Neural cell (in vitro differentiated cells): ENCODE measurements around the gene KRT80. TPM values are rescaled to one million over a fixed set of nuclear protein-coding genes. Genes with fewer than 3 reads are reported as not detected.

ENCODE experiments used
- H2AFZ ChIP-seq: fragments of 200-600, 300-800 bp; sonication (generic), shearing (Covaris generic); 2 replicates; pipeline ENCODE4 v1.6.0; 2014; ENCODE audit warnings: low read depth, mild to moderate bottlenecking, antibody characterized with exemption, low read length, moderate library complexity
- H3F3A ChIP-seq: fragments of 200-600 bp; shearing (Covaris generic); 2 replicates; pipeline ENCODE4 v1.6.1; 2016; ENCODE audit warnings: mild to moderate bottlenecking, moderate library complexity, mixed read lengths, antibody characterized with exemption, low read length; ENCODE audit not compliant: insufficient read depth, poor library complexity, severe bottlenecking
- H3K27ac ChIP-seq: fragments of 200-600, 300-800 bp; sonication (generic), shearing (Covaris generic); 2 replicates; pipeline ENCODE4 v1.5.1; 2014; ENCODE audit warnings: mild to moderate bottlenecking, low read length, moderate library complexity
- H3K27me3 ChIP-seq: fragments of 300-800, 200-600 bp; sonication (generic), shearing (Covaris generic); 2 replicates; pipeline ENCODE4 v1.6.0; 2014; ENCODE audit warnings: mild to moderate bottlenecking, low read depth, low read length, moderate library complexity; ENCODE audit not compliant: insufficient read depth
- H3K36me3 ChIP-seq: fragments of 300-800, 200-600 bp; sonication (generic), shearing (Covaris generic); 2 replicates; pipeline ENCODE4 v1.5.1; 2014; ENCODE audit warnings: mild to moderate bottlenecking, antibody characterized with exemption, low read length, moderate library complexity; ENCODE audit not compliant: insufficient read depth
- H3K4me2 ChIP-seq: fragments of 300-800, 200-600 bp; sonication (generic), shearing (Covaris generic); 2 replicates; pipeline ENCODE4 v1.6.0; 2014; ENCODE audit warnings: mild to moderate bottlenecking, low read length
- H3K4me3 ChIP-seq: fragments of 300-800, 200-600 bp; sonication (generic), shearing (Covaris generic); 2 replicates; pipeline ENCODE4 v1.5.1; 2014; ENCODE audit warnings: mild to moderate bottlenecking, low read length, moderate library complexity
- H3K79me2 ChIP-seq: fragments of 200-600 bp; shearing (Covaris generic); replicated peaks from 2 replicates; pipeline ENCODE4 v1.6.0; 2014; ENCODE audit warnings: mild to moderate bottlenecking, low read length, moderate library complexity; ENCODE audit not compliant: insufficient read depth
- H3K9ac ChIP-seq: fragments of 300-800, 200-600 bp; sonication (generic), shearing (Covaris generic); 2 replicates; pipeline ENCODE4 v1.6.1; 2016; ENCODE audit warnings: mild to moderate bottlenecking, low read length, mixed read lengths
- H3K9me2 ChIP-seq: fragments of 200-600 bp; shearing (Covaris generic); 2 replicates; pipeline ENCODE4 v1.6.1; 2016; ENCODE audit warnings: mild to moderate bottlenecking, low read length, mixed read lengths; ENCODE audit not compliant: insufficient read depth
- H3K9me3 ChIP-seq: fragments of 200-600, 300-800 bp; sonication (generic), shearing (Covaris generic); 2 replicates; pipeline ENCODE4 v1.6.1; 2016; ENCODE audit warnings: mild to moderate bottlenecking, mixed run types, low read length, moderate library complexity, mixed read lengths
- H4K20me1 ChIP-seq: fragments of 200-600 bp; shearing (Covaris generic); 2 replicates; pipeline ENCODE4 v1.6.1; 2016; ENCODE audit warnings: mild to moderate bottlenecking, mixed run types; ENCODE audit not compliant: insufficient read depth
- EP300 ChIP-seq: fragments of 450-650 bp; conservative IDR thresholded peaks from 2 replicates; pipeline ENCODE4 v1.6.1; 2014; ENCODE audit warnings: antibody characterized with exemption, mild to moderate bottlenecking, moderate library complexity; ENCODE audit not compliant: poor library complexity, severe bottlenecking
- EZH2 ChIP-seq: fragments of 200-600, 300-800 bp; shearing (Covaris generic), sonication (generic); IDR thresholded peaks from 2 replicates; pipeline ENCODE4 v1.6.1; 2014; ENCODE audit warnings: antibody characterized with exemption, low read length, borderline replicate concordance, mild to moderate bottlenecking; ENCODE audit not compliant: insufficient read depth, poor library complexity, severe bottlenecking
- MXI1 ChIP-seq: fragments of 450-650 bp; conservative IDR thresholded peaks from 2 replicates; pipeline ENCODE4 v1.6.1; 2014; ENCODE audit warnings: antibody characterized with exemption, mild to moderate bottlenecking; ENCODE audit not compliant: poor library complexity, severe bottlenecking
- POLR2AphosphoS5 ChIP-seq: IDR thresholded peaks from 2 replicates; pipeline ENCODE4 v1.6.1; 2012
- RAD21 ChIP-seq: fragments of 450-650 bp; conservative IDR thresholded peaks from 2 replicates; pipeline ENCODE4 v1.6.1; 2014; ENCODE audit warnings: antibody characterized with exemption, mild to moderate bottlenecking, moderate library complexity
- SMC3 ChIP-seq: fragments of 450-650 bp; conservative IDR thresholded peaks from 2 replicates; pipeline ENCODE4 v1.6.1; 2014; ENCODE audit warnings: antibody characterized with exemption, mild to moderate bottlenecking, moderate library complexity; ENCODE audit not compliant: poor library complexity
- TAF1 ChIP-seq: IDR thresholded peaks from 2 replicates; pipeline ENCODE4 v1.6.1; 2012; ENCODE audit warnings: low read depth
- polyA plus RNA-seq: library from polyadenylated mRNA; depleted of rRNA; stranded (reverse); fragments of >200 nt; gene quantifications from 2 replicates; pipeline ENCODE4 v1.2.3, GENCODE V29; 2014
- TF ChIP-seq, protein P1 (sequence below): fragments of 450-650 bp; IDR thresholded peaks from 2 replicates; pipeline ENCODE4 v1.5.1; 2014; ENCODE audit warnings: antibody characterized with exemption, mild to moderate bottlenecking, moderate library complexity; ENCODE audit not compliant: poor library complexity, severe bottlenecking
- TF ChIP-seq, protein P2 (sequence below): IDR thresholded peaks from 2 replicates; pipeline ENCODE4 v1.6.1; 2012; ENCODE audit warnings: borderline replicate concordance

The KRT80 gene
- polyA plus RNA-seq, 1 donor from 2014 or later: not detected

DNA sequence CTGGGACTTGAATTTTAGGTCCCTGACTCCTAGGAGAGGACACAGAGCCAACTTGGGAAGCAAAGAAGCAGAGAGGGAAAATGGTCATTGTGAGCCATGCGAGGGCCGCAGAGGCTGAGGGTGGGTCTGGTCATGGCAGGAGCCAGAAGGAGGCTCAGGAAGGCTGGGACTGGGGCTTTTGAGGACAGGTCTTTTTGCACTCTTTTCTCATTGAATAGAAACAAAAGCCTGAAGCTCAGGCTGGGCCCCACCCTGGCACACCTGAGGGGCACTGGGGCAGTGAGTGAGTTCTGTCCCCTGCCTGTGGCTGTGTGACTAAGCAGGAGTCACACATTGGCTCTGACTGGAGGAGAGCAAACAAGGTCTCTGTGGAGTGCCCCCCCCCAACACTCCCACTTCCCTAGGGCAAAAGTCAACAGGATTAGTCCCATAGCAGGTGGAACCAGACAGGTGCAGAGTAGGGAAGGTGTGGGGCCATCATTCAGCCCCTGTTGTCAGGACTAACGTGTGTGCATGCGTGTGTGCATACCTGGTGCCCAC, 44.1 kb upstream of the KRT80 start:
- Histone ChIP-seq H3K27ac (no peak overlapping the region), H3K9me2 (no peaks in the 10 kb centered on the region), H4K20me1 (no peaks in the 10 kb centered on the region), H3K9me3 (no peaks in the 10 kb centered on the region), H2AFZ (no peak overlapping the region), H3K27me3 (peaks cover 40% of the 10 kb centered on the region), H3F3A (no peaks in the 10 kb centered on the region), H3K4me2 (no peak overlapping the region), H3K9ac (no peak overlapping the region), H3K36me3 (no peaks in the 10 kb centered on the region), H3K4me3 (no peak overlapping the region), H3K79me2 (no peaks in the 10 kb centered on the region)
- TF ChIP-seq RAD21 (no peak), EZH2 (no peak)
- TF ChIP-seq, protein P1, sequence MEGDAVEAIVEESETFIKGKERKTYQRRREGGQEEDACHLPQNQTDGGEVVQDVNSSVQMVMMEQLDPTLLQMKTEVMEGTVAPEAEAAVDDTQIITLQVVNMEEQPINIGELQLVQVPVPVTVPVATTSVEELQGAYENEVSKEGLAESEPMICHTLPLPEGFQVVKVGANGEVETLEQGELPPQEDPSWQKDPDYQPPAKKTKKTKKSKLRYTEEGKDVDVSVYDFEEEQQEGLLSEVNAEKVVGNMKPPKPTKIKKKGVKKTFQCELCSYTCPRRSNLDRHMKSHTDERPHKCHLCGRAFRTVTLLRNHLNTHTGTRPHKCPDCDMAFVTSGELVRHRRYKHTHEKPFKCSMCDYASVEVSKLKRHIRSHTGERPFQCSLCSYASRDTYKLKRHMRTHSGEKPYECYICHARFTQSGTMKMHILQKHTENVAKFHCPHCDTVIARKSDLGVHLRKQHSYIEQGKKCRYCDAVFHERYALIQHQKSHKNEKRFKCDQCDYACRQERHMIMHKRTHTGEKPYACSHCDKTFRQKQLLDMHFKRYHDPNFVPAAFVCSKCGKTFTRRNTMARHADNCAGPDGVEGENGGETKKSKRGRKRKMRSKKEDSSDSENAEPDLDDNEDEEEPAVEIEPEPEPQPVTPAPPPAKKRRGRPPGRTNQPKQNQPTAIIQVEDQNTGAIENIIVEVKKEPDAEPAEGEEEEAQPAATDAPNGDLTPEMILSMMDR: no peak
- TF ChIP-seq, protein P2, sequence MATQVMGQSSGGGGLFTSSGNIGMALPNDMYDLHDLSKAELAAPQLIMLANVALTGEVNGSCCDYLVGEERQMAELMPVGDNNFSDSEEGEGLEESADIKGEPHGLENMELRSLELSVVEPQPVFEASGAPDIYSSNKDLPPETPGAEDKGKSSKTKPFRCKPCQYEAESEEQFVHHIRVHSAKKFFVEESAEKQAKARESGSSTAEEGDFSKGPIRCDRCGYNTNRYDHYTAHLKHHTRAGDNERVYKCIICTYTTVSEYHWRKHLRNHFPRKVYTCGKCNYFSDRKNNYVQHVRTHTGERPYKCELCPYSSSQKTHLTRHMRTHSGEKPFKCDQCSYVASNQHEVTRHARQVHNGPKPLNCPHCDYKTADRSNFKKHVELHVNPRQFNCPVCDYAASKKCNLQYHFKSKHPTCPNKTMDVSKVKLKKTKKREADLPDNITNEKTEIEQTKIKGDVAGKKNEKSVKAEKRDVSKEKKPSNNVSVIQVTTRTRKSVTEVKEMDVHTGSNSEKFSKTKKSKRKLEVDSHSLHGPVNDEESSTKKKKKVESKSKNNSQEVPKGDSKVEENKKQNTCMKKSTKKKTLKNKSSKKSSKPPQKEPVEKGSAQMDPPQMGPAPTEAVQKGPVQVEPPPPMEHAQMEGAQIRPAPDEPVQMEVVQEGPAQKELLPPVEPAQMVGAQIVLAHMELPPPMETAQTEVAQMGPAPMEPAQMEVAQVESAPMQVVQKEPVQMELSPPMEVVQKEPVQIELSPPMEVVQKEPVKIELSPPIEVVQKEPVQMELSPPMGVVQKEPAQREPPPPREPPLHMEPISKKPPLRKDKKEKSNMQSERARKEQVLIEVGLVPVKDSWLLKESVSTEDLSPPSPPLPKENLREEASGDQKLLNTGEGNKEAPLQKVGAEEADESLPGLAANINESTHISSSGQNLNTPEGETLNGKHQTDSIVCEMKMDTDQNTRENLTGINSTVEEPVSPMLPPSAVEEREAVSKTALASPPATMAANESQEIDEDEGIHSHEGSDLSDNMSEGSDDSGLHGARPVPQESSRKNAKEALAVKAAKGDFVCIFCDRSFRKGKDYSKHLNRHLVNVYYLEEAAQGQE: no peak

DNA sequence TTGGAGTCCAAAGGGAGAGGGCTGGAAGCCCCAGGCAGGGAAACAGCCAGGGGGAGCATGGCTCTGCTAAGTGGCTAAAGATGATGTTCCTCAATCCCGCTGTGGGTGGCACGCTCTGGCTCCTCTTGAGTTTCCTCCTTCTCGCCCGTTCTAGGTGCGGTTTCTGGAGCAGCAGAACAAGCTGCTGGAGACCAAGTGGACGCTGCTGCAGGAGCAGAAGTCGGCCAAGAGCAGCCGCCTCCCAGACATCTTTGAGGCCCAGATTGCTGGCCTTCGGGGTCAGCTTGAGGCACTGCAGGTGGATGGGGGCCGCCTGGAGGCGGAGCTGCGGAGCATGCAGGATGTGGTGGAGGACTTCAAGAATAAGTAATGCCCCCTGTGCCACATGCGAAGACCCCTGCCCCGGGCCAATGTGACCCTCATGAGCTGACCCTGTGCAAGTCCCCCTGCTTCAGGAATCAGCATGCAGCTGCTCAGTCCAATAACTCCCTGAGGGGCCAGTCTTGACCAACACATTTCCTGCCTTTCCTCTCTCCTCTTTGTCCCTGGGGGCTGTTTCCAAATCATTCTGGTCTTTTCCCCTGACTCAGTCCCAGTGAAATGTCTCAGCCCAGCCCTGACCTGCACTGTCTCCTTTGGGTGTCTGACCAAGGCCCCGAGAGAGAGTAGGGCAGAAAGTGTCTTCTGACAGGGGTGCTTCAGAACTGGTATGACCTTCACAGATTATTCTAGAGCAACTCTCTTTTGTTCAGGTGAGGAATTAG, 43.4 kb upstream of the KRT80 start:
- Histone ChIP-seq H3F3A (no peaks in the 10 kb centered on the region), H2AFZ (no peak overlapping the region), H3K9me2 (no peaks in the 10 kb centered on the region), H3K36me3 (no peaks in the 10 kb centered on the region), H3K9ac (no peak overlapping the region), H3K4me2 (no peak overlapping the region), H3K27me3 (peaks cover 40% of the 10 kb centered on the region), H3K79me2 (no peaks in the 10 kb centered on the region), H3K9me3 (no peaks in the 10 kb centered on the region), H3K27ac (no peak overlapping the region), H4K20me1 (no peaks in the 10 kb centered on the region), H3K4me3 (no peak overlapping the region)
- TF ChIP-seq TAF1 (no peak), MXI1 (no peak), RAD21 (no peak), SMC3 (no peak), EP300 (no peak), POLR2AphosphoS5 (no peak), EZH2 (no peak)
- TF ChIP-seq, protein P1: no peak
- TF ChIP-seq, protein P2: no peak
